Kidney (tissue), 14 donors: Measurements from ENCODE around the gene ABCA1. TPM values are rescaled to one million over a fixed set of nuclear protein-coding genes. Genes with fewer than 3 reads are reported as not detected.

Source experiments
- DNase-seq, 5 donors: peaks; one replicate each; pipeline ENCODE4 v3.0.0-alpha.2; 2013 to 2020
- FAIRE-seq: peaks from 2 replicates; lab custom pipeline; 2012; peaks lifted over from hg19 to GRCh38; lab: Jason Lieb, UNC
- H3K27ac ChIP-seq, 2 donors: one replicate each; pipeline ENCODE4 v1.7.0; 2013; ENCODE audit warnings: low read depth in 2 of 2, low read length in 2 of 2, inconsistent platforms in 1 of 2
- H3K27me3 ChIP-seq: one replicate; pipeline ENCODE4 v1.7.1; 2013; ENCODE audit warnings: low read length, inconsistent platforms; ENCODE audit not compliant: control insufficient read depth, insufficient read depth
- H3K36me3 ChIP-seq, 3 donors: one replicate each; pipeline versions ENCODE4 v1.7.0 to v1.7.1; 2013; ENCODE audit warnings: low read length in 3 of 3, control low read depth in 1 of 3, inconsistent platforms in 1 of 3; ENCODE audit not compliant: insufficient read depth in 3 of 3, control insufficient read depth in 2 of 3
- H3K4me1 ChIP-seq, 3 donors: one replicate each; pipeline versions ENCODE4 v1.7.0 to v1.7.1; 2013; ENCODE audit warnings: low read length in 3 of 3, inconsistent platforms in 1 of 3, low read depth in 1 of 3; ENCODE audit not compliant: control insufficient read depth in 2 of 3, insufficient read depth in 2 of 3
- H3K4me3 ChIP-seq, 3 donors: one replicate each; pipeline versions ENCODE4 v1.7.0 to v1.8.1; 2013; ENCODE audit warnings: low read length in 3 of 3, control low read depth in 1 of 3, inconsistent platforms in 1 of 3
- H3K9ac ChIP-seq, 3 donors: one replicate each; pipeline versions ENCODE4 v1.7.0 to v1.7.1; 2013; ENCODE audit warnings: low read length in 3 of 3, control low read depth in 1 of 3, inconsistent platforms in 1 of 3
- H3K9me3 ChIP-seq, 3 donors: one replicate each; pipeline versions ENCODE4 v1.7.0 to v1.7.1; 2013; ENCODE audit warnings: low read length in 3 of 3, control low read depth in 1 of 3, inconsistent platforms in 1 of 3; ENCODE audit not compliant: control insufficient read depth in 2 of 3, insufficient read depth in 1 of 3
- CTCF ChIP-seq: IDR thresholded peaks from 3 replicates; pipeline ENCODE4 v1.5.1; 2012; ENCODE audit warnings: mild to moderate bottlenecking, moderate library complexity, borderline replicate concordance; ENCODE audit not compliant: insufficient read depth; ENCODE audit errors: extremely low read depth
- intact Hi-C: fragments of 100-400 bp; cut with DNase I; formaldehyde crosslinking; loops from one replicate; pipeline ENCODE4 v1.11.1; 2022
- polyA plus RNA-seq: library from polyadenylated mRNA; stranded (reverse); fragments of 350-450 nt; fragmentation: Illumina TruSeq; extraction: RNeasy Lipid Tissue Mini Kit (QIAGEN cat#74804); gene quantifications from one replicate; pipeline ENCODE4 v1.2.3, GENCODE V29; 2014; ENCODE audit warnings: low read depth, low replicate concordance; ENCODE audit not compliant: insufficient read depth
- total RNA-seq: library from RNA; stranded (reverse); fragmentation: NEBNext Ultra II Directional; extraction: Animal tissue kit (Norgen Biotek cat#: 25700); gene quantifications from one replicate; pipeline ENCODE4 v1.2.1, GENCODE V29; 2021
- donor health status: control.
- donor health status: control.
- donor health status: control.
- donor health status: control.
- donor health status: control.
- donor health status: DM: yes; HTN: yes; CAD: no.
- donor health status: Normal renal cell carcinoma (clear cell type).

Gene ABCA1
- total and polyA plus RNA-seq, 2 donors from 2014 or later, result 1.4 to 26.1 TPM

- Histone ChIP-seq H3K4me3 (no peak overlapping the region), H3K36me3 (no peaks in the 10 kb centered on the region), H3K27ac (no peak overlapping the region), H3K9ac (no peak overlapping the region), H3K4me1 (no peaks in the 10 kb centered on the region), H3K9me3 (no peaks in the 10 kb centered on the region), H3K27me3 (no peaks in the 10 kb centered on the region)
- no peak for FAIRE-seq
- intact Hi-C loops, result no loop called here
- no peak for TF ChIP-seq CTCF
- no peak for DNase-seq
Observed at GRCh38 chr9:104775574-104775936, 152.4 kb downstream of the ABCA1 start.

DNA sequence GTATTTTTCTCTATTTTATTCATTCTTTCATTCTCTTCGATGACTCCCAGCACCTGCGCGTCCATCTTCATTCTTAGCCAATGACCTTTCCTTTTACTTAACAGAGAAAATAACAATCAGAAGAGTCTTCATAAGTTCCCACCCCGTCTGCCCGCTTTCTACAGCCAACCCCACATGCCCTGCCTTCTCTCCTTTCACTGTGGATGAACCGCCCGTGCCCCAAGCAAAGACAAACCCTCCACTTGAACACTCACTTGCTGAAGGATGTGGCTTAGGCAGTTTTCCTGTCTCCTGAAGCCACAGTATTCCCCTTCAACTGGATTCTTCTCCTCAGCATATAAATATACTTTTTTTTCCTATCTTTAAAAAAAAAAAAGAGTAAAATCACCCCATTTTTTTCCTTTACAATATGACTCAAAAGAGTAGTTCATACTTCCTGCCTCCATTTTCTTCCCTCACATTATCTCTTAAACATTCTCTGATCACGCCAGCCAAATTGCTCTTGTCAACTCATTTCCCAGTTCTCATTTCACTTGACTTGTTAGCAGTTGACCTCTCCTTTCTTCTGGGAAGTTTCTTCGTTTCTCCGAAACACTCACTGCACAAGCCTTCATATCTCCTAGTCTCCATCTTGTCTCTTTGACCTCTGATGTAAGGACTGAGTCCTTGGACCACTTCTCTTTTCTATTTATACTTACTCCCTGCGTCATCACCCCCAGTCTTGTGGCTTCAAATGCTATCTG, 153.0 kb downstream of the ABCA1 start:
- no peak for TF ChIP-seq CTCF
- Histone ChIP-seq H3K9me3 (no peaks in the 10 kb centered on the region), H3K4me1 (no peaks in the 10 kb centered on the region), H3K9ac (no peak overlapping the region), H3K27ac (no peak overlapping the region), H3K4me3 (no peak overlapping the region), H3K27me3 (no peaks in the 10 kb centered on the region), H3K36me3 (no peaks in the 10 kb centered on the region)
- DNase-seq (no peak), FAIRE-seq (no peak)
- intact Hi-C loops, result no loop called here

DNA sequence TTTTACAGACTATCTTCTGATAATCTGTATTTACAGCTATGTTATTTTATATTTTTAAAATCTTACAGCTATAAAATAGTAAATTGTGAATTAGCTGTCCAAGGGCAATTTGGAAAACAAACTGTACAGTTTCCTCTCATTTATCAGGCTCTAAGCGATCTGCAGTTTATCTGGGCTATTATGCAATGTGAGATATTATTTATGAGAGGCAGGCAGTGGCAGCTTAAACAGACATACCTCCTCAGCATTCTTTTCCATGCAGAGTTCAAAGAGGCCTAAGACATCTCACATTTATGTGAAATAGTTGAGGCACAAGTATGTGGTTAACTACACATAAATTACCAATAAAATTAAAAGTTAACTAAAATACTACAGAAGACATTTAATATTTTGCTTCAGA, 153.8 kb downstream of the ABCA1 start:
- no peaks in the 10 kb centered on the region for H3K36me3 ChIP-seq
- intact Hi-C loops, result no loop called here
- no peaks in the 10 kb centered on the region for H3K9me3 ChIP-seq
- H3K27ac ChIP-seq, result no peak overlapping the region
- no peak overlapping the region for H3K9ac ChIP-seq
- FAIRE-seq, result no peak
- no peak overlapping the region for H3K4me3 ChIP-seq
- no peaks in the 10 kb centered on the region for H3K27me3 ChIP-seq
- H3K4me1 ChIP-seq, result no peaks in the 10 kb centered on the region
- DNase-seq, result no peak
- TF ChIP-seq CTCF, result no peak
